ENCODE results near the gene ZEB2. TPM values are rescaled to one million over a fixed set of nuclear protein-coding genes. Genes with fewer than 3 reads are reported as not detected.

Gene ZEB2
- total RNA-seq, 1 experiment from 2014 or later: 1.1 TPM

DNA sequence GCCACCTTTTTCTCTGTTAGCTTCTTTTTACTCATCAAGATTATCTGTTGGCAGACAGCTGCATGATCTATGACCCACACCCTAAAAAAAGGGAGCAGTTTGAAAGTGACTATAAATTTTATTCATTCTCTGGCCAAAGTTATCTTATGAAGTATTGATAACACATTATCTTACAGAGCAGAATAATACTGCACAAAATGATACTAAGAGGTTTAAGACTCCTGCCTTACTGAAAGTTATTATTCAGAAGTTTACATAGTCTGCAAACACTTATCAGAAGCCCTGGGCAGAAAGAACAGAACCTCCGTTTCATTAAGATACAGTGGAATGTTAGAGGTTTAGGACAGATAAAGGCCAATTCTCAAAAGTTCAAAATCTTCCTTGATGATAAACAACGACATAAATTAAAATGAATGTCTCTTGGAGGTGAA, 78.2 kb downstream of the ZEB2 start:
- TF ChIP-seq SIN3A (IDR thresholded peaks at IDR 0.05; ENCODE audit: borderline replicate concordance, insufficient read depth, low read depth, low read length): no peak
- no peak for TF ChIP-seq POLR2AphosphoS5 (IDR thresholded peaks at IDR 0.05; ENCODE audit: low read depth, low read length)
- TF ChIP-seq, protein P1, sequence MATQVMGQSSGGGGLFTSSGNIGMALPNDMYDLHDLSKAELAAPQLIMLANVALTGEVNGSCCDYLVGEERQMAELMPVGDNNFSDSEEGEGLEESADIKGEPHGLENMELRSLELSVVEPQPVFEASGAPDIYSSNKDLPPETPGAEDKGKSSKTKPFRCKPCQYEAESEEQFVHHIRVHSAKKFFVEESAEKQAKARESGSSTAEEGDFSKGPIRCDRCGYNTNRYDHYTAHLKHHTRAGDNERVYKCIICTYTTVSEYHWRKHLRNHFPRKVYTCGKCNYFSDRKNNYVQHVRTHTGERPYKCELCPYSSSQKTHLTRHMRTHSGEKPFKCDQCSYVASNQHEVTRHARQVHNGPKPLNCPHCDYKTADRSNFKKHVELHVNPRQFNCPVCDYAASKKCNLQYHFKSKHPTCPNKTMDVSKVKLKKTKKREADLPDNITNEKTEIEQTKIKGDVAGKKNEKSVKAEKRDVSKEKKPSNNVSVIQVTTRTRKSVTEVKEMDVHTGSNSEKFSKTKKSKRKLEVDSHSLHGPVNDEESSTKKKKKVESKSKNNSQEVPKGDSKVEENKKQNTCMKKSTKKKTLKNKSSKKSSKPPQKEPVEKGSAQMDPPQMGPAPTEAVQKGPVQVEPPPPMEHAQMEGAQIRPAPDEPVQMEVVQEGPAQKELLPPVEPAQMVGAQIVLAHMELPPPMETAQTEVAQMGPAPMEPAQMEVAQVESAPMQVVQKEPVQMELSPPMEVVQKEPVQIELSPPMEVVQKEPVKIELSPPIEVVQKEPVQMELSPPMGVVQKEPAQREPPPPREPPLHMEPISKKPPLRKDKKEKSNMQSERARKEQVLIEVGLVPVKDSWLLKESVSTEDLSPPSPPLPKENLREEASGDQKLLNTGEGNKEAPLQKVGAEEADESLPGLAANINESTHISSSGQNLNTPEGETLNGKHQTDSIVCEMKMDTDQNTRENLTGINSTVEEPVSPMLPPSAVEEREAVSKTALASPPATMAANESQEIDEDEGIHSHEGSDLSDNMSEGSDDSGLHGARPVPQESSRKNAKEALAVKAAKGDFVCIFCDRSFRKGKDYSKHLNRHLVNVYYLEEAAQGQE (IDR thresholded peaks at IDR 0.05; ENCODE audit: insufficient read depth in 1 of 2, low read depth in 2 of 2, low read length in 1 of 2): no peak
- TF ChIP-seq TCF7L2 (IDR thresholded peaks at IDR 0.05; ENCODE audit: low read depth, low read length): no peak
- no peak for TF ChIP-seq CTCF (IDR thresholded peaks at IDR 0.05)
- in situ Hi-C loops (cut with HindIII; ENCODE audit: low pct_unique_long_range_greater_than_20kb, low sequenced_read_pairs) (no loop called here), intact Hi-C loops (cut with micrococcal nuclease; ENCODE audit: unreplicated experiment) (no loop called here)
- ChIA-PET POLR2A (no interaction called here), CTCF (no interaction called here)
- no peaks in the 10 kb centered on the region for H3K4me1 ChIP-seq (ENCODE audit: control insufficient read depth, insufficient read depth, low read length)
- BruUV-seq (replicated peaks): no TSS peak
- H3K27me3 ChIP-seq (ENCODE audit: control insufficient read depth, insufficient read depth, low read length): no peaks in the 10 kb centered on the region
- DNase-seq (ENCODE audit: low read depth, low spot score) (no peak), ATAC-seq (no peak)
- no peak overlapping the region for H3K4me3 ChIP-seq (ENCODE audit: low read depth in 2 of 2, low read length in 2 of 2)
- H3K27ac ChIP-seq (ENCODE audit: low read length): no peak overlapping the region
- no peaks in the 10 kb centered on the region for H3K9me3 ChIP-seq (ENCODE audit: control insufficient read depth, insufficient read depth, low read depth, low read length)
- H3K36me3 ChIP-seq (ENCODE audit: control insufficient read depth, insufficient read depth, low read length): no peaks in the 10 kb centered on the region

- no peaks in the 10 kb centered on the region for H3K9me3 ChIP-seq (ENCODE audit: control insufficient read depth, insufficient read depth, low read depth, low read length)
- no peak for DNase-seq (ENCODE audit: low read depth, low spot score)
- ChIA-PET CTCF (no interaction called here), POLR2A (no interaction called here)
- H3K4me3 ChIP-seq (ENCODE audit: low read depth in 2 of 2, low read length in 2 of 2): no peak overlapping the region
- intact Hi-C loops (cut with micrococcal nuclease; ENCODE audit: unreplicated experiment) (no loop called here), in situ Hi-C loops (cut with HindIII; ENCODE audit: low pct_unique_long_range_greater_than_20kb, low sequenced_read_pairs) (no loop called here)
- H3K4me1 ChIP-seq (ENCODE audit: control insufficient read depth, insufficient read depth, low read length): no peaks in the 10 kb centered on the region
- H3K27me3 ChIP-seq (ENCODE audit: control insufficient read depth, insufficient read depth, low read length): no peaks in the 10 kb centered on the region
- H3K36me3 ChIP-seq (ENCODE audit: control insufficient read depth, insufficient read depth, low read length): no peaks in the 10 kb centered on the region
- BruUV-seq (replicated peaks): no TSS peak
- TF ChIP-seq SIN3A (IDR thresholded peaks at IDR 0.05; ENCODE audit: borderline replicate concordance, insufficient read depth, low read depth, low read length) (no peak), TCF7L2 (IDR thresholded peaks at IDR 0.05; ENCODE audit: low read depth, low read length) (no peak), CTCF (IDR thresholded peaks at IDR 0.05) (no peak), POLR2AphosphoS5 (IDR thresholded peaks at IDR 0.05; ENCODE audit: low read depth, low read length) (no peak)
- TF ChIP-seq, protein P1 (IDR thresholded peaks at IDR 0.05; ENCODE audit: insufficient read depth in 1 of 2, low read depth in 2 of 2, low read length in 1 of 2): no peak
- no peak for ATAC-seq
- H3K27ac ChIP-seq (ENCODE audit: low read length): no peak overlapping the region
Measured at GRCh38 chr2:144439993-144440392, 79.9 kb downstream of the ZEB2 start.

Measured in Panc1 (cell line).